ENCODE measurements around the gene SEPTIN2.
A peak's percentile ranks its signal among the peaks of the same experiment; 100 is the strongest.

The SEPTIN2 gene

GRCh38 chr2:241312082-241312481 lies 3.6 kb upstream of the SEPTIN2 start:
- CTCF ChIA-PET, result interaction anchor here (0.8 to 1.7 kb wide), 2 partner anchors 24 to 37 kb away, joined by 3 read pairs; no protein-coding TSS in a partner anchor
- no peak for DNase-seq (ENCODE audit: extremely low spot score)
- TF ChIP-seq, protein P1, sequence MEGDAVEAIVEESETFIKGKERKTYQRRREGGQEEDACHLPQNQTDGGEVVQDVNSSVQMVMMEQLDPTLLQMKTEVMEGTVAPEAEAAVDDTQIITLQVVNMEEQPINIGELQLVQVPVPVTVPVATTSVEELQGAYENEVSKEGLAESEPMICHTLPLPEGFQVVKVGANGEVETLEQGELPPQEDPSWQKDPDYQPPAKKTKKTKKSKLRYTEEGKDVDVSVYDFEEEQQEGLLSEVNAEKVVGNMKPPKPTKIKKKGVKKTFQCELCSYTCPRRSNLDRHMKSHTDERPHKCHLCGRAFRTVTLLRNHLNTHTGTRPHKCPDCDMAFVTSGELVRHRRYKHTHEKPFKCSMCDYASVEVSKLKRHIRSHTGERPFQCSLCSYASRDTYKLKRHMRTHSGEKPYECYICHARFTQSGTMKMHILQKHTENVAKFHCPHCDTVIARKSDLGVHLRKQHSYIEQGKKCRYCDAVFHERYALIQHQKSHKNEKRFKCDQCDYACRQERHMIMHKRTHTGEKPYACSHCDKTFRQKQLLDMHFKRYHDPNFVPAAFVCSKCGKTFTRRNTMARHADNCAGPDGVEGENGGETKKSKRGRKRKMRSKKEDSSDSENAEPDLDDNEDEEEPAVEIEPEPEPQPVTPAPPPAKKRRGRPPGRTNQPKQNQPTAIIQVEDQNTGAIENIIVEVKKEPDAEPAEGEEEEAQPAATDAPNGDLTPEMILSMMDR (IDR thresholded peaks at IDR 0.05; ENCODE audit: control extremely low read depth, extremely low read depth, low read depth, missing control alignments), result no peak
- POLR2A ChIA-PET, result no interaction called here

- TF ChIP-seq, protein P1 (IDR thresholded peaks at IDR 0.05; ENCODE audit: control extremely low read depth, extremely low read depth, low read depth, missing control alignments), result no peak
- POLR2A ChIA-PET, result interaction anchor here (2.3 to 2.5 kb wide), 2 partner anchors 8 to 20 kb away, joined by 10 to 19 read pairs; no protein-coding TSS in a partner anchor
- DNase-seq (ENCODE audit: extremely low spot score), result no peak
- CTCF ChIA-PET, result interaction anchor here (1.3 to 2.2 kb wide), 7 partner anchors 9 to 39 kb away, joined by 3 to 13 read pairs (median 6); no protein-coding TSS in a partner anchor
Measured at GRCh38 chr2:241313543-241314095, 2.1 kb upstream of the SEPTIN2 start.

- no peak for DNase-seq (ENCODE audit: extremely low spot score)
- ChIA-PET CTCF (interaction anchor here (1.3 to 2.2 kb wide), 9 partner anchors 8 to 36 kb away, joined by 3 to 13 read pairs (median 6); no protein-coding TSS in a partner anchor), POLR2A (interaction anchor here (0.7 to 2.5 kb wide), 9 partner anchors 9 to 46 kb away, joined by 3 to 19 read pairs (median 4); no protein-coding TSS in a partner anchor)
- TF ChIP-seq, protein P1 (IDR thresholded peaks at IDR 0.05; ENCODE audit: control extremely low read depth, extremely low read depth, low read depth, missing control alignments), result no peak
Measured at GRCh38 chr2:241314226-241315092, 1.3 kb upstream of the SEPTIN2 start.

DNA sequence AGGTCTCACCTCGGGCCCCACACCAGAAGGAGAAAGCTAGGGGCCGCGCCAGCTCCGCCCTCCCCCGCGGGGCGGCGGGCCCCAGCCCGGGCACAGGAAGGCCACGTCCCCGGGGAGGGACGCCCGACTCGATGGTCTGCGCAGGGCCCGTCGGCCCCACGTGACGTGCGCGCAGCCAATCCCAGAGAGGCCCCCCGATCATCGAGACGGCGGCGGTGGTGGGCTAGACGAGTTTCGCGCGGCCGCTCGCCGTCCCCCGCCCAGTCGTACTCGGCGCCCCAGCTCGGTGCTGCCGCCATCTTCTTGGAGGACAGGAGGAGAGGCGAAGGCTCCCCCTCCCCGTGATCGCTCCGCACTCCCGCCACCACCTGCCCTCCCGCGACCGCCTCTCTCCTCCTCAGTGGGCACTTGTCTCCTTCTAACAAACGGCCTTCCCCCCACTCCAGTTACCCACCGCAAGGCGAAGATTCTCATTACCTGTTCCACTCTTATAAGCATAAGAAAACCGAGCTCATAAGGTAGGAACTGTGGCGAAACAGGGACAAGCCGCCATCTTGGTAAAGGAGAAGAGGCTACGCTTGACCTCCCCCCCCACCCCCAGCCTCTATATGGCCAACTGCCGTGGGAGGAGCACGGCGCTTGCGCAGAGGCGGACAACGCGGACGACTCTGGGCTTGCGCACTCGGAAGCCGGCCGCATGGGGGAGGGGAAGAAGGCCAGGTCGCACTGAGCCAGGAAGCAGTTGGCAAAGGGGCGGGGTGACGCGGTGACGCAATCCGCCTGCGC lies 439 bp upstream of the SEPTIN2 start, which contains the start of gene HDLBP:
Gene HDLBP, minus strand, starts transcription at position 580 of the 786 bp plus-strand sequence. CDS start 48,803 bp downstream, outside the sequence.
- POLR2A ChIA-PET, result interaction anchor here (0.7 to 2.5 kb wide), 9 partner anchors 9 to 47 kb away, joined by 3 to 19 read pairs (median 4); no protein-coding TSS in a partner anchor
- TF ChIP-seq, protein P1 (IDR thresholded peaks at IDR 0.05; ENCODE audit: control extremely low read depth, extremely low read depth, low read depth, missing control alignments), result peak; percentile 51
- CTCF ChIA-PET, result interaction anchor here (0.6 to 2.2 kb wide), 9 partner anchors 9 to 35 kb away, joined by 3 to 13 read pairs (median 6); no protein-coding TSS in a partner anchor
- DNase-seq (ENCODE audit: extremely low spot score), result peak; percentile 98

GRCh38 chr2:241316825-241317224 lies 1.1 kb downstream of the SEPTIN2 start:
- CTCF ChIA-PET, result no interaction called here
- TF ChIP-seq, protein P1 (IDR thresholded peaks at IDR 0.05; ENCODE audit: control extremely low read depth, extremely low read depth, low read depth, missing control alignments), result no peak
- POLR2A ChIA-PET, result interaction anchor here (0.6 kb wide), 1 partner anchor 382 kb away, joined by 4 read pairs; no protein-coding TSS in a partner anchor
- DNase-seq (ENCODE audit: extremely low spot score), result no peak
